Ectodermal cell (in vitro differentiated cells): Measurements from ENCODE around the gene DCC.

Experiments used
- H3K27ac ChIP-seq: 2 replicates; pipeline ENCODE4 v1.7.0; 2013; ENCODE audit warnings: mild to moderate bottlenecking, low read depth, low read length; ENCODE audit not compliant: insufficient read depth, poor library complexity, severe bottlenecking
- H3K27me3 ChIP-seq: 2 replicates; pipeline ENCODE4 v1.7.0; 2013; ENCODE audit warnings: mild to moderate bottlenecking, low read length; ENCODE audit not compliant: insufficient read depth, control insufficient read depth, poor library complexity, severe bottlenecking
- H3K36me3 ChIP-seq: one replicate; pipeline ENCODE4 v1.7.0; 2013; ENCODE audit warnings: low read length; ENCODE audit not compliant: control insufficient read depth, insufficient read depth
- H3K4me1 ChIP-seq: one replicate; pipeline ENCODE4 v1.7.0; 2013; ENCODE audit warnings: low read length; ENCODE audit not compliant: control insufficient read depth, insufficient read depth
- H3K4me3 ChIP-seq: 2 replicates; pipeline ENCODE4 v1.7.0; 2013; ENCODE audit warnings: low read depth, low read length, control low read depth; ENCODE audit not compliant: insufficient read depth
- H3K9me3 ChIP-seq: 2 replicates; pipeline ENCODE4 v1.7.0; 2013; ENCODE audit warnings: mild to moderate bottlenecking, low read length, moderate library complexity; ENCODE audit not compliant: control insufficient read depth
- WGBS, 2 experiments: methylation state at CpG; one replicate each; pipeline ENCODE4 v1.1.7; 2013; ENCODE audit warnings: missing lambda C conversion rate in 2 of 2; 5-methylcytosine and 5-hydroxymethylcytosine counted together

The DCC gene

DNA sequence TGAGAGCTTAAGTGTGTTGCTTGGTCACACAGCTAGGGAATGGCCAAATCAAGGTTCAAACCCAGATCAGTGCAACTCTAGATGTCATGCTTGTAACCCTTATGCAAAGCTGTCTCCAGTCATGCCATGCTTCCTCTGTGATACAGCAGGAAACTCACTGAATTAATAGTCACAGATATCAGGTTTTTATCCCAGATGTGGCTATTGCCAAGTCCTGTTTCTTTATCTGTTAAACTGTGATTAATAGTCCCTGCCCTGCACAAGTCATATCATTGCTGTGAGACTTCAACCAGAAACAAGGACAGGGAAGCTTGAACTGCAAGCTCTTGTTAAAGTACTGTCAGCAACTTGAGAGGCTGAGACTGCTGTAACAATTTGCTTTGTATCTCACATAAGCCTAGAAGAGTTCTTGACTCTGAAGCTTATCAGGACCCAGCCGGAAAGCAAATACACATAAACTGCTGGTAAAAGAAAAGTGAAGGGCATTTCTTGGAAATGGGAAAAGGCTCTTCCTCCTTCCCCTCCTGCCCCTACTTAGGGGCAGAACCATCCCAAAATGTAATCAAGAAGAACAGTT lies 609.0 kb downstream of the DCC start:
- H3K9me3 ChIP-seq, result no peaks in the 10 kb centered on the region
- no peaks in the 10 kb centered on the region for H3K4me1 ChIP-seq
- WGBS, 2 experiments, result 100% methylated on average over 1 of the region's 1 CpG
- no peak overlapping the region for H3K4me3 ChIP-seq
- no peaks in the 10 kb centered on the region for H3K36me3 ChIP-seq
- H3K27me3 ChIP-seq, result no peaks in the 10 kb centered on the region
- H3K27ac ChIP-seq, result no peak overlapping the region

DNA sequence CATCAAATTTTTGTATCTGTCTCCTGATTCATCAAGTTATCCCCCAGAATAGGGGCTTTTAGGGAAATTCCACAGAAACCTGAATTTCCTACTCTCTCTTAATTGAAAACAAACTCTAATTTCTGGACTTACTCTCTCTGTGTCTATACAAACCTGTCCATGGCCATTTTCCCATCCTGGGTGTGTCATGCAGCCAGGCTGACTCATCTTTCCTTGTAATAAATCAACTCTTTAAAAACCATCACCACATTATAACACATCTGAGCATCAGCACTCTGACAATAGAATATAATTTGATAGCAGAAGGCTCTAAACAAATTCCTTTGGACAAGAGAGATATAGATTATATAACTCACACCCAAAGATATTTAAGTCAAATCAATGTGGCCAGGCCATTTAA lies 610.2 kb downstream of the DCC start:
- no peaks in the 10 kb centered on the region for H3K27me3 ChIP-seq
- H3K9me3 ChIP-seq, result no peaks in the 10 kb centered on the region
- no peak overlapping the region for H3K4me3 ChIP-seq
- no peak overlapping the region for H3K27ac ChIP-seq
- H3K4me1 ChIP-seq, result no peaks in the 10 kb centered on the region
- no peaks in the 10 kb centered on the region for H3K36me3 ChIP-seq

DNA sequence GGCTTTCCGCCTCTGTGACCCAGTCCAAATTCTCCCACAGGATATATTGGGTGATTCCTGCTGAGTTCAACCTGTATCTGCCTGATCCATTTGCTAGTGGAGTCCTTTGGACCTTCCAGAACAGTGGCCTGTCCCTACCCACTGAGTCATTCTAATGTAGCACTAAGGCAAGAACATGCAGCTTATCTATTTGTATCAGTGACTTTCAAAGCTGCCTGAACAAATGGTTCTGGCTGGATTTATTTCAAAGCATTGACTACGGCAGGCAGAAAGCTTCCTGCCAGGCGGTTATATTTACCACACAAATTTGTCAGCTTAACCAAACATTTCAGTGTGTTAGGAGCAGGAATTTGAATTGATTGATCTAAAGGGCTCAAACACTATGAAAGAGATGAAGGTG lies 613.4 kb downstream of the DCC start:
- WGBS, 2 experiments, result 80 to 94% methylated on average over 3 of the region's 3 CpGs
- Histone ChIP-seq H3K36me3 (no peaks in the 10 kb centered on the region), H3K27me3 (no peaks in the 10 kb centered on the region), H3K4me3 (no peak overlapping the region), H3K27ac (no peak overlapping the region), H3K9me3 (no peaks in the 10 kb centered on the region), H3K4me1 (no peaks in the 10 kb centered on the region)

DNA sequence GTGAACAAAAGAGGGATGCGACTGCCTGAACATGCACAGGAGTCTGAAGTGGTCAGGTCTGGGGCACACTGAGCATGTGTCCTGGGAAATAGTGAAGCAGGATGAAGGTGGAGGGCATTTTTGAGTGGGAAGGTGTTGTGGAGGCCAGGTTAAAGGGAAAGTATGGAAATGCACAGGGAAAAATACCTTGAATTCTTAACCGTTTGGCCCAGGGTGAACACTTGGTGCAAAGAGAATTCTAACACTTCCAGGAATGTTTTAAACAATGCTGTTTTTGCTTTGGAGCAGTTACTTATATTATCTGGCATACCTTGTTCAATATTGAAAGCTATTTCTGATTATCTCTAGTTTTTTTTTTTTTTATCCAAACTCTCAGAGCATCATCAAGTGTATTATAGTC lies 623.5 kb downstream of the DCC start:
- H3K27me3 ChIP-seq, result no peaks in the 10 kb centered on the region
- H3K9me3 ChIP-seq, result no peaks in the 10 kb centered on the region
- no peak overlapping the region for H3K27ac ChIP-seq
- no peak overlapping the region for H3K4me3 ChIP-seq
- no peaks in the 10 kb centered on the region for H3K4me1 ChIP-seq
- no peaks in the 10 kb centered on the region for H3K36me3 ChIP-seq
- 86 to 93% methylated on average over 2 of the region's 2 CpGs for WGBS, 2 experiments

DNA sequence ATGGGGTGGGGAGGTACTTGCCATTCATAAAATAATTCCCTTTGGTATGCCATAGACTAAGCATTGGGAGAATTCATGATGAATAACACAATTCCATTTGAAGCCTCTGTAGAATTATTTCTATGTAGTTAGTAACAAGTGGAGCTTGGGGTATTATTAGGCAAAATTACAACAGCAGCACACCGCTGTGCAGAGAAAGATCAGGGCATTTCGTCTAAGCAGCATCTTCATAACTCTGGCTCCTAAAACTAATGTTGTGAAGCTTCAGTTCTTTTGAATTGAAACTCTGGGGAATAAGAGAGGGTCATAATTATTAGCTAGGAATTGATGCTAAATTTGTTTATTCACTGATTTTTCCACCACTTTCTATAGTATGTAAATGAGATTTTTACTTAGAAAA lies 630.7 kb downstream of the DCC start:
- Histone ChIP-seq H3K36me3 (no peaks in the 10 kb centered on the region), H3K27me3 (no peaks in the 10 kb centered on the region), H3K9me3 (no peaks in the 10 kb centered on the region), H3K4me1 (no peaks in the 10 kb centered on the region), H3K27ac (no peak overlapping the region), H3K4me3 (no peak overlapping the region)
- WGBS, 2 experiments, result 89 to 97% methylated on average over 2 of the region's 2 CpGs

DNA sequence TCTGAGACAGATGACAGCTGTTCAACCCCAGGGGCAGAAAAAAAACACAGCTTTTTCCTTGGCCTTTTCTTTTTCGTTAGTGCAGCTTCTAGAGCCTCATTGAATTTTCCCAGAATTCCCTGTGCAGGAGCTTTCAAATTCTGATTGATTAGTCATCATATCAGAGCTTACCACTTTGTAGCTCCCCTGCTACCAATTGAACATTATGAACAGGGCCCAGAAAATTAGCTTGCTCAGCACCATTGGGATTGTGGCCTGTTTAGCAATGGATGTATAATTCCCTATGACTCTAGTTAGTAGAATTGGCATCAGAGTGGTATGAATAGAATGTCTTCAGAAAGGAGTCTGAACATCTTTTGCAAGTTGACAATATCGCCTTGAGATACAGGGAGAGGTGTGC lies 631.1 kb downstream of the DCC start:
- H3K4me3 ChIP-seq, result no peak overlapping the region
- WGBS, 2 experiments, result 87 to 94% methylated on average over 2 of the region's 2 CpGs
- H3K9me3 ChIP-seq, result no peaks in the 10 kb centered on the region
- H3K36me3 ChIP-seq, result no peaks in the 10 kb centered on the region
- H3K27me3 ChIP-seq, result no peaks in the 10 kb centered on the region
- H3K27ac ChIP-seq, result no peak overlapping the region
- H3K4me1 ChIP-seq, result no peaks in the 10 kb centered on the region

DNA sequence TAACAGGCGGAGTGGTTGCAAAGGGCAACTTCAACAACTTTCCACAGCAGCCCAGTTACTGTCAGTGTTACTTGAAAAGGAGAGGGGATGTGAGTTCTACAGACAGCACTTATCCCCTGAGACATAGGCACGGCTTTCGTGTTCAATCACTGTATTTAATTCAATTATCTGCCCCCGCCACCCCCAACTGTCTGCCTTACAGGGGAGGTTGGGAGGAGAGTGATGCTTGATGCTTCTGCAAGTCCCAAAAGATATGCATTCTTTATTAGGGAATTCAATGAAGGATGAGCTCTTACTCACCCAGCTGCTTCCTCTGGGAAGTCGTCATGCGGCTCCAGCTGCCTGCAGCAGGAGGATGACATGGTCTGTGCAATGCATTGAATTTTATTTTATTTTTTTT lies 639.9 kb downstream of the DCC start:
- Histone ChIP-seq H3K27me3 (no peaks in the 10 kb centered on the region), H3K27ac (no peak overlapping the region), H3K4me3 (no peak overlapping the region), H3K4me1 (no peaks in the 10 kb centered on the region), H3K36me3 (no peaks in the 10 kb centered on the region), H3K9me3 (no peaks in the 10 kb centered on the region)
- WGBS, 2 experiments, result 72 to 91% methylated on average over 3 to 5 of the region's 6 CpGs

DNA sequence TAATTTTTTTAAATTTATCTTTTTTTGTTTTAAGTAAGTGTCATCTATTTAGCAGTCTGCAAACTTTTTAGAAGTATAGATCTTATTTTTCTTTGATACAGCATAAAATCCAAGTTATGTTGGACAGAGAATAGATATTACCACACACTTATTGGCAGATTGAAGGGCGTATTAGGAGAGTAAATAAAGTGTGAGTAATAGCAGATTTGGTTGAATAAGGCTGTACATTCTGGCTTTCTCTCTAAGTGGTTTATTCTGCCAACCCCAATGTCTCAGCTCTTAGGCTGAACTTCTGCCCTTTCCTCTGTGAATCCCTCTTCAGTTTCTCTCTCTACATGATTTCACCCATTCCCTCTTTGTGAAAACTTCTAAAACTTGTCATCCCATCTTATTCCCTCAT lies 651.2 kb downstream of the DCC start:
- Histone ChIP-seq H3K4me1 (no peaks in the 10 kb centered on the region), H3K27me3 (no peaks in the 10 kb centered on the region), H3K4me3 (no peak overlapping the region), H3K27ac (no peak overlapping the region), H3K36me3 (no peaks in the 10 kb centered on the region), H3K9me3 (no peaks in the 10 kb centered on the region)
- WGBS, 2 experiments, result 100% methylated on average over 1 of the region's 1 CpG; no CpG with 5 or more reads in 1 of the 2 experiments

DNA sequence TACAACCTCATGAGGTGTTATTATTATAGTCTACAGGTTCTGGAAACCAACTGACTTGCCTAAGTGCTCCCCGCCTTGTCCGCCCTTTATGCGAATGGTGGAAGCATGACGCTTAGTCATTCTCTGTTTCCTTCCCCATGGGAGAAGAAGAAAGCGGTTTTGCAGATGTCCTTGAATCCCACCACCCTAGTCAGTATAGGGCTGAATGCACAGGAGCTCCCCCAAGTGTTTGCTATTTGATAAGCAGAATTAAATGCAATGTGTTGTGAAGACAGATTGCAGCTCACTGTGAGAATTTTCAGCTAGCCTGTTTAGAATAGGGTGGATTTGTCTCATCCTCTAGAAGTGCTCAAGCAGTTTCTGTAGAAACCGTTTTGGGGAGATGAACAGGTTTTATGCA lies 652.0 kb downstream of the DCC start:
- no peaks in the 10 kb centered on the region for H3K27me3 ChIP-seq
- no peaks in the 10 kb centered on the region for H3K36me3 ChIP-seq
- no peak overlapping the region for H3K27ac ChIP-seq
- H3K9me3 ChIP-seq, result no peaks in the 10 kb centered on the region
- no peak overlapping the region for H3K4me3 ChIP-seq
- H3K4me1 ChIP-seq, result no peaks in the 10 kb centered on the region
- 74 to 79% methylated on average over 6 of the region's 6 CpGs for WGBS, 2 experiments

DNA sequence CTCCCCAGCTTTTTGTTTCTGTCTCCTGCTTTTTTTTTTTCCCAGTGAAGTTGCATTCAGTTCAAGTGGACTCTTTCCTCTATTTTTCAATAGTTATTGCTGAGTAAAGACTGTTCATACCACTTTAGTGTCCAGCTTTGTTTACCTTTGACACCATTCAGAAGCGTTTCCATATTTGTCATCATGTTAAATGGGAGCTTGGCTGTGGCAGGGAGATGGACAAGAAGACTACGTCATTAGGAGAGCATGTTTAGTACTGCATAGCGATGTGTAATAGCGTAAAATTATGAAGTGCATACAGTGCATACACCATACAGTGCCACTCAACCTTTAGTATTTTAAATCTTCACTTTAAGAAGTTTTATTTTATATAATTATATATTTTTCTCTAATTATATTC lies 655.9 kb downstream of the DCC start:
- Histone ChIP-seq H3K9me3 (no peaks in the 10 kb centered on the region), H3K4me1 (no peaks in the 10 kb centered on the region), H3K27ac (no peak overlapping the region), H3K36me3 (no peaks in the 10 kb centered on the region), H3K27me3 (no peaks in the 10 kb centered on the region), H3K4me3 (no peak overlapping the region)
- WGBS, 2 experiments, result 91 to 94% methylated on average over 1 to 4 of the region's 4 CpGs

DNA sequence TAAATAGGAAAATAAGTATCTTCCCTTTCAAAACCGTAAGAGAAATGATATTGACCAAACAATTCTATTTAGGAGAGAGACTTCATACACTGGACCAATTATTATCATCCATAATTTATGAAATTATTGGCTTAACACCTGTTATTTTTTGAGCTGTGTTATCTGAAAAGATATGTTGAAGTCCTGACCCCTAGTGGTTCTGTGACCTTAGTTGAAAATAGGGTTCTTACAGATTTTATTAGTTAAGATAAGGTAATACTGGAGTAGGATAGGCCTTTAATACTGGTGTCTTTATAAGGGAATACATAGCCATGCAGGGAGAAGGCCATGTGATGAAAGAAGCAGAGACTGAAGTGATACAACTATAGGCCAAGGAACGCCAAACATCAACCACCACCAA lies 659.6 kb downstream of the DCC start:
- Histone ChIP-seq H3K36me3 (no peaks in the 10 kb centered on the region), H3K27ac (no peak overlapping the region), H3K4me3 (no peak overlapping the region), H3K27me3 (no peaks in the 10 kb centered on the region), H3K9me3 (no peaks in the 10 kb centered on the region), H3K4me1 (no peaks in the 10 kb centered on the region)
- 90 to 100% methylated on average over 1 to 2 of the region's 2 CpGs for WGBS, 2 experiments
